OCI-LY7 (cell line): Measurements from ENCODE around the gene ZNF135. TPM values are rescaled to one million over a fixed set of nuclear protein-coding genes. Genes with fewer than 3 reads are reported as not detected.

Experiments
- BruUV-seq: library from RNA; stranded (reverse); fragments of 400-500 nt; replicated peaks from 2 replicates; lab custom pipeline; 2021; lab: Mats Ljungman, UMichigan
- CTCF ChIA-PET: fragments of 300-600 bp; sonication (Branson Sonifier 250); formaldehyde crosslinking; loops from one replicate; lab custom pipeline; 2022; ENCODE audit warnings: antibody characterized with exemption; ENCODE audit not compliant: unreplicated experiment; lab: Charles Lee
- POLR2A ChIA-PET: fragments of 300-600 bp; sonication (Branson Sonifier 250); formaldehyde crosslinking; loops from one replicate; lab custom pipeline; 2022; ENCODE audit warnings: antibody characterized with exemption; lab: Charles Lee
- DNase-seq: peaks from one replicate; pipeline ENCODE4 v3.0.0-alpha.2; 2015; ENCODE audit warnings: low spot score
- H2AFZ ChIP-seq: fragments of 200-600 bp; sonication (generic), shearing (Covaris generic); 2 replicates; pipeline ENCODE4 v1.6.1; 2014; ENCODE audit warnings: mild to moderate bottlenecking, antibody characterized with exemption, low read length, moderate library complexity
- H3K27ac ChIP-seq: fragments of 200-600 bp; sonication (generic); 2 replicates; pipeline ENCODE4 v1.5.1; 2014; ENCODE audit warnings: mixed run types, low read depth, mild to moderate bottlenecking, moderate library complexity, low read length, inconsistent platforms; ENCODE audit not compliant: poor library complexity, severe bottlenecking
- H3K36me3 ChIP-seq: fragments of 200-600 bp; sonication (generic); 2 replicates; pipeline ENCODE4 v1.6.1; 2014; ENCODE audit warnings: mild to moderate bottlenecking, antibody characterized with exemption, low read length, moderate library complexity, mixed read lengths; ENCODE audit not compliant: insufficient read depth
- H3K4me1 ChIP-seq: fragments of 200-600 bp; sonication (generic); 2 replicates; pipeline ENCODE4 v1.5.1; 2014; ENCODE audit warnings: mild to moderate bottlenecking, low read length; ENCODE audit not compliant: insufficient read depth, poor library complexity, severe bottlenecking
- H3K4me2 ChIP-seq: fragments of 200-600 bp; sonication (generic); 2 replicates; pipeline ENCODE4 v1.6.1; 2014; ENCODE audit warnings: mild to moderate bottlenecking, low read length
- H3K4me3 ChIP-seq: fragments of 200-600 bp; sonication (generic); 2 replicates; pipeline ENCODE4 v1.5.1; 2014; ENCODE audit warnings: mild to moderate bottlenecking, low read depth, low read length; ENCODE audit not compliant: poor library complexity, severe bottlenecking
- H3K79me2 ChIP-seq: fragments of 200-600 bp; sonication (generic); 2 replicates; pipeline ENCODE4 v1.6.1; 2016; ENCODE audit warnings: low read depth, mild to moderate bottlenecking, low read length, moderate library complexity, mixed read lengths; ENCODE audit not compliant: insufficient read depth
- H3K9me2 ChIP-seq: fragments of 200-600 bp; sonication (generic); 2 replicates; pipeline ENCODE4 v1.6.1; 2016; ENCODE audit warnings: mild to moderate bottlenecking, low read length, mixed read lengths; ENCODE audit not compliant: insufficient read depth
- H3K9me3 ChIP-seq: fragments of 200-600 bp; sonication (generic); 2 replicates; pipeline ENCODE4 v1.6.1; 2014; ENCODE audit warnings: mild to moderate bottlenecking, mixed run types, low read length, mixed read lengths
- H4K20me1 ChIP-seq: fragments of 200-600 bp; sonication (generic); 2 replicates; pipeline ENCODE4 v1.6.1; 2014; ENCODE audit warnings: mild to moderate bottlenecking, antibody characterized with exemption, low read length, moderate library complexity, mixed read lengths; ENCODE audit not compliant: insufficient read depth
- EZH2phosphoT487 ChIP-seq: fragments of 200-600 bp; sonication (generic); IDR thresholded peaks from 2 replicates; pipeline ENCODE4 v1.6.1; 2018; ENCODE audit warnings: low read depth, borderline replicate concordance, mild to moderate bottlenecking, mixed run types, antibody characterized with exemption, low read length, moderate library complexity, mixed read lengths
- intact Hi-C: fragments of 100-400 bp; cut with micrococcal nuclease; formaldehyde crosslinking; loops from one replicate; pipeline ENCODE4 v1.10.0; 2022; ENCODE audit not compliant: unreplicated experiment
- total RNA-seq, 2 experiments: library from RNA; depleted of rRNA in 1 of 2; stranded (reverse); fragments of >200 nt in 1 of 2; shearing (Covaris generic) in 1 of 2; gene quantifications; 2 replicates each; pipeline ENCODE4 v1.2.3, GENCODE V29; 2014 to 2022
- TF ChIP-seq, protein P1 (sequence below): fragments of 200-600 bp; sonication (generic); conservative IDR thresholded peaks from 2 replicates; pipeline ENCODE4 v1.5.1; 2014; ENCODE audit warnings: mild to moderate bottlenecking, antibody characterized with exemption, low read length, moderate library complexity, mixed read lengths

ZNF135 gene
- total RNA-seq, 2 experiments from 2014 or later, result not detected

DNA sequence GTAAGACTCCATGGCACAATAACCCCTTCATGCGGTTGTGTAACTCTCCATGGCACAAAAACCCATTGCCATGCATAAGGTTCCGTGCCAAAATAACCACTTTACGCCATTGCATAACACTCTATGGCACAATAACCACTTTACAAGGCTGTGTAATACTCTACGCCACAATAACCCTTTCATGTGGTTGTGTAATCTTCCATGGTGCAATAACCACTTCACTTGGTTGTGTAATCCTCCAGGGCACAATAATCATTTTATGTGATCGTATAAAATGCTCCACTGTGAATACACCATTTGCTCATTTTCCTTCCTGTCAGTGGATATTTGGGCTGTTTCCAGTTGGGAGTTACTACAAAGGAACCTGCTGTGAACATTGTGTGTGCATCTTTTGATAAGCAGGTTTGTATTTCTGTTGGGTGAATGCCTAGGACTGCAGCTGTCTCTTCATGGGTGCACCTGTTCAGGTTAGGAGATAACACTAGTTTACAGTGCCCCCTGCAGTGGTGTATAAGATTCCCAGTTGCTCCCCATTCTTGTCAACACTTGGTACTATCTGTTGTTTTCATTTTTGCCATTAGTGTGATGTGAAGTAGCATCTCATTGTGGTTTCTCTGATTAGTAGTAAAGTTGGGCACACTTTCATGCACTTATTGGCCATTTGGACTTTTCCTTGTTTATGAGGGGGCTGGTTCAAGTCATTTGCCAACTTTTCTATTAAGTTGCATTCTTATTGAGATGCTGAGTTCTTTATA is 60.1 kb downstream of the ZNF135 start:
- H3K9me2 ChIP-seq, result no peaks in the 10 kb centered on the region
- no peak overlapping the region for H3K27ac ChIP-seq
- H4K20me1 ChIP-seq, result no peaks in the 10 kb centered on the region
- no peaks in the 10 kb centered on the region for H3K36me3 ChIP-seq
- peaks cover 11% of the 10 kb centered on the region; the same call in 1 of the 2 replicates for H3K9me3 ChIP-seq
- BruUV-seq, result no TSS peak
- ChIA-PET CTCF (no interaction called here), POLR2A (no interaction called here)
- H3K79me2 ChIP-seq, result no peaks in the 10 kb centered on the region
- DNase-seq, result no peak
- intact Hi-C loops, result no loop called here
- no peak overlapping the region for H3K4me3 ChIP-seq
- no peak overlapping the region for H3K4me2 ChIP-seq
- H3K4me1 ChIP-seq, result no peaks in the 10 kb centered on the region
- TF ChIP-seq, protein P1, sequence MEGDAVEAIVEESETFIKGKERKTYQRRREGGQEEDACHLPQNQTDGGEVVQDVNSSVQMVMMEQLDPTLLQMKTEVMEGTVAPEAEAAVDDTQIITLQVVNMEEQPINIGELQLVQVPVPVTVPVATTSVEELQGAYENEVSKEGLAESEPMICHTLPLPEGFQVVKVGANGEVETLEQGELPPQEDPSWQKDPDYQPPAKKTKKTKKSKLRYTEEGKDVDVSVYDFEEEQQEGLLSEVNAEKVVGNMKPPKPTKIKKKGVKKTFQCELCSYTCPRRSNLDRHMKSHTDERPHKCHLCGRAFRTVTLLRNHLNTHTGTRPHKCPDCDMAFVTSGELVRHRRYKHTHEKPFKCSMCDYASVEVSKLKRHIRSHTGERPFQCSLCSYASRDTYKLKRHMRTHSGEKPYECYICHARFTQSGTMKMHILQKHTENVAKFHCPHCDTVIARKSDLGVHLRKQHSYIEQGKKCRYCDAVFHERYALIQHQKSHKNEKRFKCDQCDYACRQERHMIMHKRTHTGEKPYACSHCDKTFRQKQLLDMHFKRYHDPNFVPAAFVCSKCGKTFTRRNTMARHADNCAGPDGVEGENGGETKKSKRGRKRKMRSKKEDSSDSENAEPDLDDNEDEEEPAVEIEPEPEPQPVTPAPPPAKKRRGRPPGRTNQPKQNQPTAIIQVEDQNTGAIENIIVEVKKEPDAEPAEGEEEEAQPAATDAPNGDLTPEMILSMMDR, result no peak
- TF ChIP-seq EZH2phosphoT487, result no peak
- H2AFZ ChIP-seq, result no peak overlapping the region

Other genes with a start within 250 kb of the ZNF135 start
- gene ZNF552, start 244.4 kb upstream of the ZNF135 start, total RNA-seq (2014; rRNA removed; shearing (Covaris generic)), result 8.6 and 10.2 TPM in 2 replicates
- gene ZNF552, start 244.4 kb upstream of the ZNF135 start, total RNA-seq (2022), result 11.4 and 12.5 TPM in 2 replicates
- 19.8 and 20.2 TPM in 2 replicates for gene ZNF587B, start 229.0 kb upstream of the ZNF135 start, total RNA-seq (2014; rRNA removed; shearing (Covaris generic))
- gene ZNF587B, start 229.0 kb upstream of the ZNF135 start, total RNA-seq (2022), result 24.6 and 25.8 TPM in 2 replicates
- 22.7 and 25.0 TPM in 2 replicates for gene ZNF587, start 209.4 kb upstream of the ZNF135 start, total RNA-seq (2014; rRNA removed; shearing (Covaris generic))
- 45.9 and 52.5 TPM in 2 replicates for gene ZNF587, start 209.4 kb upstream of the ZNF135 start, total RNA-seq (2022)
- 27.4 and 30.4 TPM in 2 replicates for gene ZNF814, start 170.2 kb upstream of the ZNF135 start, total RNA-seq (2014; rRNA removed; shearing (Covaris generic))
- gene ZNF814, start 170.2 kb upstream of the ZNF135 start, total RNA-seq (2022), result 42.6 and 50.1 TPM in 2 replicates
- 21.4 and 28.6 TPM in 2 replicates for gene ZNF417, start 142.7 kb upstream of the ZNF135 start, total RNA-seq (2014; rRNA removed; shearing (Covaris generic))
- gene ZNF417, start 142.7 kb upstream of the ZNF135 start, total RNA-seq (2022), result 20.6 and 24.0 TPM in 2 replicates
- gene ZNF418, start 123.9 kb upstream of the ZNF135 start, total RNA-seq (2014; rRNA removed; shearing (Covaris generic)), result 0.57 and 2.1 TPM in 2 replicates
- gene ZNF418, start 123.9 kb upstream of the ZNF135 start, total RNA-seq (2022), result 1.5 and 1.7 TPM in 2 replicates
- 4.6 and 5.7 TPM in 2 replicates for gene ZNF256, start 111.6 kb upstream of the ZNF135 start, total RNA-seq (2014; rRNA removed; shearing (Covaris generic))
- gene ZNF256, start 111.6 kb upstream of the ZNF135 start, total RNA-seq (2022), result 9.0 and 13.6 TPM in 2 replicates
- gene C19orf18, start 84.7 kb upstream of the ZNF135 start, total RNA-seq (2014; rRNA removed; shearing (Covaris generic)), result not detected in 2 replicates
- gene C19orf18, start 84.7 kb upstream of the ZNF135 start, total RNA-seq (2022), result not detected in 2 replicates
- gene ZNF606, start 56.5 kb upstream of the ZNF135 start, total RNA-seq (2014; rRNA removed; shearing (Covaris generic)), result 1.3 and 2.1 TPM in 2 replicates
- 3.2 and 4.3 TPM in 2 replicates for gene ZNF606, start 56.5 kb upstream of the ZNF135 start, total RNA-seq (2022)
- gene ZSCAN1, start 25.3 kb upstream of the ZNF135 start, total RNA-seq (2014; rRNA removed; shearing (Covaris generic)), result not detected in 2 replicates
- not detected in 2 replicates for gene ZSCAN1, start 25.3 kb upstream of the ZNF135 start, total RNA-seq (2022)
- gene ZSCAN18, start 38.9 kb downstream of the ZNF135 start, total RNA-seq (2014; rRNA removed; shearing (Covaris generic)), result not detected in 2 replicates
- not detected in 2 replicates for gene ZSCAN18, start 38.9 kb downstream of the ZNF135 start, total RNA-seq (2022)
- gene ZNF329, start 91.5 kb downstream of the ZNF135 start, total RNA-seq (2014; rRNA removed; shearing (Covaris generic)), result 3.1 and 3.2 TPM in 2 replicates
- 3.1 and 3.4 TPM in 2 replicates for gene ZNF329, start 91.5 kb downstream of the ZNF135 start, total RNA-seq (2022)
- 36.4 and 68.3 TPM in 2 replicates for gene ZNF274, start 123.8 kb downstream of the ZNF135 start, total RNA-seq (2014; rRNA removed; shearing (Covaris generic))
- 36.2 and 42.4 TPM in 2 replicates for gene ZNF274, start 123.8 kb downstream of the ZNF135 start, total RNA-seq (2022)
- gene ZNF544, start 169.6 kb downstream of the ZNF135 start, total RNA-seq (2014; rRNA removed; shearing (Covaris generic)), result 34.1 and 38.6 TPM in 2 replicates
- gene ZNF544, start 169.6 kb downstream of the ZNF135 start, total RNA-seq (2022), result 31.0 and 37.3 TPM in 2 replicates
- gene ZNF8, start 219.7 kb downstream of the ZNF135 start, total RNA-seq (2014; rRNA removed; shearing (Covaris generic)), result 7.3 and 7.8 TPM in 2 replicates
- gene ZNF8, start 219.7 kb downstream of the ZNF135 start, total RNA-seq (2022), result 7.1 and 7.7 TPM in 2 replicates
- 61.7 and 79.6 TPM in 2 replicates for gene ERVK3-1, start 246.1 kb downstream of the ZNF135 start, total RNA-seq (2014; rRNA removed; shearing (Covaris generic))
- gene ERVK3-1, start 246.1 kb downstream of the ZNF135 start, total RNA-seq (2022), result 46.4 and 48.1 TPM in 2 replicates